Mucosa of stomach (tissue), 1 donor: Measurements from ENCODE around the gene WDR31.
"Not testable (repeated sequence)": the region's sequence is repeated elsewhere in the genome, so short reads cannot be mapped to it uniquely, and the experiment has no call there.

ENCODE experiments used
- H3K27me3 ChIP-seq: one replicate; pipeline ENCODE4 v1.7.0; 2013; ENCODE audit warnings: mild to moderate bottlenecking, low read length; ENCODE audit not compliant: control insufficient read depth, insufficient read depth
- H3K36me3 ChIP-seq: one replicate; pipeline ENCODE4 v1.7.0; 2013; ENCODE audit warnings: low read length; ENCODE audit not compliant: control insufficient read depth, insufficient read depth
- H3K4me1 ChIP-seq: one replicate; pipeline ENCODE4 v1.7.0; 2013; ENCODE audit warnings: mild to moderate bottlenecking, low read length; ENCODE audit not compliant: control insufficient read depth, insufficient read depth
- H3K4me3 ChIP-seq: one replicate; pipeline ENCODE4 v1.7.0; 2013; ENCODE audit warnings: low read length
- H3K9ac ChIP-seq: one replicate; pipeline ENCODE4 v1.7.0; 2013; ENCODE audit warnings: mild to moderate bottlenecking, low read length, moderate library complexity
- H3K9me3 ChIP-seq: one replicate; pipeline ENCODE4 v1.7.0; 2013; ENCODE audit warnings: mild to moderate bottlenecking, low read length, moderate library complexity; ENCODE audit not compliant: control insufficient read depth
- donor health status: Pancreatic carcinoma.

Gene WDR31

DNA sequence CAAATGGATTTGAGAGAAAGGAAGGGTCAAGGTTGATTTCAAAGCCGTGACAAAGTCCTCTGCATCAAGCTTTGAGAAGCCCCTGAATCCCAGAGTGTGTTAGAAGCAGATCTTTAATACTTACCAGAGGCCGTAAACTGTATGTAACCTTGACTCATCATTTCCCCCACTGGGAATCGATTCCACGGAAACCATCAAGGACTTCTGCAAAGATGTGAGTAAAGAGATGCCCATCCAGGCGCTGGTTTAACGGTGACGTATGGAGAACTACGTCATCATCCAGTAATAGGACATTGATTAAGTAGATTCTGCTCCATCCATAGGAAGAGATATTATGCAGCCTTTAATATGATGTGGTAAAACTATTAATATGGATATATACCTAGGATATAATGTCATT is 38.5 kb downstream of the WDR31 start:
- no peaks in the 10 kb centered on the region for H3K27me3 ChIP-seq
- peaks cover 28% of the 10 kb centered on the region for H3K4me1 ChIP-seq
- H3K9me3 ChIP-seq, result no peaks in the 10 kb centered on the region
- H3K4me3 ChIP-seq, result no peak overlapping the region
- H3K36me3 ChIP-seq, result no peaks in the 10 kb centered on the region
- no peak overlapping the region for H3K9ac ChIP-seq

- H3K36me3 ChIP-seq, result no peaks in the 10 kb centered on the region
- peak overlapping the region; percentile 48 for H3K9ac ChIP-seq
- H3K4me1 ChIP-seq, result peaks cover 28% of the 10 kb centered on the region
- no peak overlapping the region for H3K4me3 ChIP-seq
- no peaks in the 10 kb centered on the region for H3K9me3 ChIP-seq
- H3K27me3 ChIP-seq, result no peaks in the 10 kb centered on the region
Observed at GRCh38 chr9:113299800-113300292, 40.2 kb downstream of the WDR31 start.

DNA sequence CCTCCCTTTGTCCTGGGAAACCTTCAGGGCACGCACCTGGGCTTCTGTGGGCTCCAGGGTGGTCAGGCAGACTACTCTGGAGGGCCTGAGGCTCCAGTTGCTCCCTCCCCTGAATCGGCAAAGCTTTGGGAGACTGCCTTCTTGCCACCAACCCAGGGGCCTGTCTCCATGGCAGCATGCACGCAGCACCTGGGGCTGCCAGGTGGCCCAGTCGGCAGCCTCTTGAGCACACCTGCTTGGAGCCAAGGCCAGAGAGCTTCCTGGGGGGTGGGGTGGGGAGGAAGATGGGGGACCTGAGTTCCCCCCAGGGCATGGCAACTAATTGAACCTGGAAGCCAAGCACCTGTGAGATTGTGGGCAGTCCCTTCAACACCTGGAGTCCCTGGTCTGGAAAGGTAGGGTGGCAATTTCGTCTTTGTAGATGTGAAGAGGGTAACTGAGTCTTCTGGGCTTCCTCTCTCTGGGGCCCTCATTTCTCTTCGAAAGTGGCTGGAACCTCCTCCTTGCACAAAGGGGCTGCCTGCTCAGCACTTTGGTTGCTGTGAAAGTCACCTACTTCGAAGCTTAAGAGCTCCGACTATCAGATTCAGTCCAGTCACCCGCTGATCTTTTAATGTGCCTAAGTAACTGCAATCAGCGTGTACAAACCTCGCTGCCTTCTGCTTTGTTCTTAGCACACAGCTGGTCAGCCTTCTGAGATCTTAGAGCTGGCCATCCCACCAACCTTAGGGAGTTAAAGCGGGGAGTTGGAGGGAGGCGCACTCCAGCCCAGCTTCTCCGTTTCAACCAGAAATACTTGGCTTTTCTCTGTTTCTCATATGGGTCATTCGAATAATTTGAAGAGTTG is 40.9 kb downstream of the WDR31 start:
- peaks cover 28% of the 10 kb centered on the region for H3K4me1 ChIP-seq
- H3K27me3 ChIP-seq, result no peaks in the 10 kb centered on the region
- H3K9ac ChIP-seq, result peak overlapping the region; percentile 48
- no peaks in the 10 kb centered on the region for H3K9me3 ChIP-seq
- H3K36me3 ChIP-seq, result no peaks in the 10 kb centered on the region
- no peak overlapping the region for H3K4me3 ChIP-seq

DNA sequence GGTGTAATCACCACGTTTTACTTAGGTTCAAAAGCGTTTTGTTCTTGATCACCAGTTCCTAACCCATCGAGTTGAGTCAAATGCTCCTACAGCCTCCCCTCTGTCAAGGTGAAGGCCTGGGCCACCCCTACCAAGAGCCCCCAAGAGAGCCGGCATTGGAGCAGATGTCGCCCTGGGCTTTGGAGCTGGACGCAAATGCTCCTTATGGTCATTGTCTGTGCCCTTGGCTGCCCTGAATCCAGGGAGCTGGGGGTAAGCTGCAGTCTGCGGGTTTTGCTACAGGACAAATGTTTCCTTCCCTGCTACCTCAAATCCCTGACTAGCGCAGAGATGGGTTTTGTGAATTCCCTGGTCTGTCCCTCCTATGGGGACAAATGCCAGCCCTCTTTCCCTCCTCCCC is 41.8 kb downstream of the WDR31 start:
- Histone ChIP-seq H3K36me3 (no peaks in the 10 kb centered on the region), H3K9ac (no peak overlapping the region), H3K9me3 (no peaks in the 10 kb centered on the region), H3K4me3 (no peak overlapping the region), H3K27me3 (no peaks in the 10 kb centered on the region), H3K4me1 (peaks cover 26% of the 10 kb centered on the region)

GRCh38 chr9:113296796-113297558 is 43.1 kb downstream of the WDR31 start:
- no peaks in the 10 kb centered on the region for H3K9me3 ChIP-seq
- no peaks in the 10 kb centered on the region for H3K36me3 ChIP-seq
- H3K9ac ChIP-seq, result no peak overlapping the region
- H3K4me3 ChIP-seq, result no peak overlapping the region
- peaks cover 13% of the 10 kb centered on the region for H3K4me1 ChIP-seq
- H3K27me3 ChIP-seq, result no peaks in the 10 kb centered on the region

GRCh38 chr9:113296247-113296646 is 43.8 kb downstream of the WDR31 start:
- peaks cover 13% of the 10 kb centered on the region for H3K4me1 ChIP-seq
- H3K27me3 ChIP-seq, H3K9ac ChIP-seq, H3K4me3 ChIP-seq, H3K9me3 ChIP-seq, H3K36me3 ChIP-seq: not testable (repeated sequence)

DNA sequence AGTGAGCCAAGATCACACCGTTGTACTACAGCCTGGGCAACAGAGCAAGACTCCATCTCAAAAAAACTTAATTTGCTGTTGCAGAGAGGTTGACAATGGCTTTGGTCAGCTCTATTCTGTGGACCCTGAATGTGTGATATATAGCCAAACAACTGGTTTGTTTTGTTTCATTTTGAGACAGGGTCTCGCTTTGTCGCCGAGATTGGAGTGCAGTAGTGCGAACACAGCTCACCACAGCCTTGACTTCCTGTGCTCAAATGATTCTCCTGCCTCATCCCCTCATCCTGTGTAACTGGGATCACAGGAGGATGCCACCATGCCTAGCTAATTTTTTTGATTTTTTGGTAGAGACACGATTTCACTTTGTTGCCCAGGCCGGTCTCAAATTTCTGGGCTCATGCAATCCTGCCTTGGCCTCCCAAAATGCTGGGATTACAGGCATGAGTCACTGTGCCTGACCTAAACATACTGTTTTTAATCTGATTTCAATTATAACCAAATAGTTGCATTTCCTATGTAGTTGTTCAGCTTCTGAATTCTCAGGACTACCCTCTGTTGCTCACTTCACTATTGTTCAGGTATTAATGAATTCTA is 46.7 kb downstream of the WDR31 start:
- H3K9me3 ChIP-seq, result no peaks in the 10 kb centered on the region
- peaks cover 7% of the 10 kb centered on the region for H3K36me3 ChIP-seq
- H3K9ac ChIP-seq, result no peak overlapping the region
- H3K4me3 ChIP-seq, result no peak overlapping the region
- no peaks in the 10 kb centered on the region for H3K27me3 ChIP-seq
- H3K4me1 ChIP-seq, result no peaks in the 10 kb centered on the region

- H3K27me3 ChIP-seq, result no peaks in the 10 kb centered on the region
- no peak overlapping the region for H3K9ac ChIP-seq
- no peaks in the 10 kb centered on the region for H3K4me1 ChIP-seq
- peaks cover 7% of the 10 kb centered on the region for H3K36me3 ChIP-seq
- H3K9me3 ChIP-seq, result no peaks in the 10 kb centered on the region
- H3K4me3 ChIP-seq, result no peak overlapping the region
Observed at GRCh38 chr9:113290052-113290607, 49.9 kb downstream of the WDR31 start.

DNA sequence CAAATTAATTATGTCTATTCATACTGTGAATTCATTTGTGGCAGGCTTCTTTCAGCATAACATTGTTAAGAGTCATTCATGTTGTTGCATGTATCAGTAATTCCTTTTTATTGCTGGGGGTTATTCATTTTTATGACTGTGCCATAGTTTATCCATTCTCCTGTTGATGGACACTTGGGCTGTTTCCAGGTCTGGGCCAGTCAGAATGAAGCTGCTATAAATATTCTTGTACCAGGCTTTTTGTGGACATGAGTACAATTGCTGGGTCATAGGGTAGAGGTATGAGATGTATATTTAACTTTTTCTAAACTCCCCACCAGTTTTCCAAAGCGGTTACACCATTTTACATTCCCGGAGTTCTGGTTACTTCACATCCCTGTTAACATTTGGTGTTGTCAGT is 51.0 kb downstream of the WDR31 start:
- Histone ChIP-seq H3K4me1 (no peaks in the 10 kb centered on the region), H3K27me3 (no peaks in the 10 kb centered on the region), H3K9ac (no peak overlapping the region), H3K36me3 (peaks cover 7% of the 10 kb centered on the region), H3K4me3 (no peak overlapping the region), H3K9me3 (no peaks in the 10 kb centered on the region)

- peaks cover 10% of the 10 kb centered on the region for H3K36me3 ChIP-seq
- H3K27me3 ChIP-seq, result no peaks in the 10 kb centered on the region
- no peak overlapping the region for H3K9ac ChIP-seq
- H3K4me1 ChIP-seq, result peaks cover 1% of the 10 kb centered on the region
- H3K4me3 ChIP-seq, result no peak overlapping the region
- H3K9me3 ChIP-seq, result no peaks in the 10 kb centered on the region
Observed at GRCh38 chr9:113281356-113281755, 58.7 kb downstream of the WDR31 start.

- Histone ChIP-seq H3K4me1 (peaks cover 7% of the 10 kb centered on the region), H3K9ac (no peak overlapping the region), H3K4me3 (no peak overlapping the region), H3K27me3 (no peaks in the 10 kb centered on the region), H3K36me3 (peaks cover 10% of the 10 kb centered on the region), H3K9me3 (no peaks in the 10 kb centered on the region)
Observed at GRCh38 chr9:113278840-113279239, 61.2 kb downstream of the WDR31 start.
